ENCODE results near the gene COL4A2.
A peak's percentile ranks its signal among the peaks of the same experiment; 100 is the strongest.

Gene COL4A2

GRCh38 chr13:110272651-110273050, 34.4 kb upstream of the COL4A2 start:
- no peak for DNase-seq

GRCh38 chr13:110273254-110273653, 33.8 kb upstream of the COL4A2 start:
- DNase-seq = no peak

DNA sequence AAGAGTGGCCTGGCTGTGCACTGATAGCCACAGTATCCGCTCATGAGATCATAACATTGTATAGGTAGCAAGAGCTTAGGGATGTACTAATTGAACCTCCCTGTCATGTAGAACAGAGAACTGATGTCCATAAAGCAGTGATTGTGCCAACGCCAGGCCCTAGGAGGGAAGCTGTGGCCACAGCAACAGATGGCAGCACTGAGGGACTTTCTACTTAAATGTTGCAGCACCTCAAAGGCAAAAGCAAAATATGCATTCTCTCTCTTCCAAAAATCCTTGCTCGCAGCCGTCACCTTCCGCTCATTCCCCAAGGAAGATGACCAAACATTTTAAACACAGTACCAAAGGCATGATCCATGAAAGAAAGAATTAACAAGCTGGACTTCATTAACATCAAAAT, 32.4 kb upstream of the COL4A2 start:
- no peak for DNase-seq

DNA sequence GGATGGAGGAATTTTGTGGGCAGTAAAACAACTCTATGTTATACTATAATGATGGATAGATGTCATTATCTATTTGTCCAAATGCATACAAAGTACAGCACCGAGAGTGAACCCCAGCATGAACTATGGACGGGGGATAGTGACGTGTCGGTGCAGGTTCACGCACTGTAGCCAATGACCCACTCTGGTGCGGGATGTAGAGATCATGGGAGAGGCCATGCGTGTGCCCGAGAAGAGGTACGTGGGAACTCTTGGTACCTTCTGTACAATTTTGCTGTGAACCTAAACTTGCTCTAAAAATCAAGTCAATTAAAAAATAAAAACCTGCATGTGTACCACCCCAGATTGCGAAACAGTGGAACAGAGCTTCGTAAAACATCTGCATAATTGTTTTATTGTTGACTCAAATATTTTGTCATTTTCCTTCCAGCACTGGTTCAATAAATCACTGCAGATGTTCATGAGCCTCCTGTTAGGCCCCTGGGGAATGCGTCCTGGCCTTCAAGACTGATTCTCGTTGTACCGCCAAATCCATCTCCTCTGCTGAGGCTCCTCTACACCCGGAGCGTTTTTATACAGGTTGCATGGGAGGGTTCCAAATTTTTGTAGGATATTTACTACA, 31.0 kb upstream of the COL4A2 start:
- DNase-seq = no peak

GRCh38 chr13:110276553-110276950, 30.5 kb upstream of the COL4A2 start:
- DNase-seq = no peak

DNA sequence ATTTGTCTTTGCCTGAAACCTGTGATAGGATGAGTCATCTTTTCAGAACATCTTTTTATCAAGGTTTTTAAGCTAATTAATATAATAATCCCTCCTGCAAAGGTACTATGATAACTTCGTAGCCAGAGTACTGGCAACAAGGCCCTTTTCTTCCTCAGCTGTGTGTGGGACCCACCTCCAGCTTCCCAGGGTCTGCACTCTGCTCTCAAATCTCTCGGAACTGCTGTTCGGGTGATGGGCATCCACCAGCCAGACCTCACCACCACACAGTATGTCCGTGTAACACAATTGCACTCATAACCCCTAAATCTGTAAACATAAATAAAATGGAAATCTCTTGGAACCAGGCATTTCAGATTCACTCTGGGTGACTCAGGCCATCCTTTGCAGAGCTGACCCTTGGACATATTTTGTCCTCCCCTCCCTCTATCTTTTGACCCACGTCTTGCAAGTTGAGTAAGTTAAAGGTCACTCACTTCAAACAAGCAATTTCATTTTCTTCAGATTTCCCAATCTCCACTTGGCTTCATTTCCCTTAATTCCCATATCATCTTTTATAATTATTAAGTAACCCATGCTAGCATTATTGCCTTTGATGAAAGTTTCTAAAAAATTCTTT, 29.6 kb upstream of the COL4A2 start:
- no peak for DNase-seq

DNA sequence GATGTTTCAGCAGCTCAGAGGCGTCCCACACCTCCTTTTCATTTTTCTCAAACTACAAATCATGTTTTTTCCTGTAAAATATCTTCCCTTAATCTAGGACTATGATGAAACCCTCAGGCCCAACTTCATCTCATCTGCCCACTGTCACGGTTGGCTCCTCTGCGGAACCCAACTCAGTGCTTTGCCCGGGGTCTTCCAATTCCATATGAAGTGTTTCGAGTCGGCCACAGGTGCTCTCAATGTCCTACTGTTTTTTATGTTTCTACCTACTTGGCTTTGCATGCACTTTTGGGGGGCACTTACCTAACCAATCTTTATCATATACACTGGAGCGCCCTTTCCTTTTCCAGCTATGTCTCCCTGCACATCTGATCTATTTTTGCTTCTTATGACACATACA, 28.2 kb upstream of the COL4A2 start:
- no peak for DNase-seq

GRCh38 chr13:110279684-110280083, 27.4 kb upstream of the COL4A2 start:
- DNase-seq = no peak

DNA sequence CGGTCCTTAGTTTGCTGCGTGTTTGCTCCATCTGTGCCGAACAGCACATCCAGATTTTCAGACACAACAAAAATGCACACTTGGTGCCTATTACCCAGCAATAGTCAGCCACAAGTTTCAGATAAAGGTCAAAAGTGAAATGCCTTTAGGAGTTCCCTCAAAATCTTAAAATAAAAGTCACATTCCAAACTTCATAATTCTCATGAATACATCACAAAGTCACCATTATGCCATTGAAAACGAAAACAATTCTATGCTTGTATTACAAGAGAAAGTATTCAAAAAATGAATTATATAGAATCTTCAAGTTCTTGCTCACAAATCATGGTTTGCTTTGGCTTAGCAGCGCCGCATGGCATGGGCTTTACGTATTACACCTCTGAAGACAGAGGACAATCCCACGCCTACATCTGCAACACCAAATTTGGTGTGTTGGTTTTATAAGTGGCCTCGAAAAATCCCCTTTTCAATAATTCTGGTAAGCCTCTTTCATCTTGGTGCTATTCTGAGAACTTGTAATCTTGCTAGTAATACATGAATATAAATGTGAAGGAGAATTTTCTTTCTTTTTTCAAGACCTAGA, 26.8 kb upstream of the COL4A2 start:
- DNase-seq = peak; percentile 8

DNA sequence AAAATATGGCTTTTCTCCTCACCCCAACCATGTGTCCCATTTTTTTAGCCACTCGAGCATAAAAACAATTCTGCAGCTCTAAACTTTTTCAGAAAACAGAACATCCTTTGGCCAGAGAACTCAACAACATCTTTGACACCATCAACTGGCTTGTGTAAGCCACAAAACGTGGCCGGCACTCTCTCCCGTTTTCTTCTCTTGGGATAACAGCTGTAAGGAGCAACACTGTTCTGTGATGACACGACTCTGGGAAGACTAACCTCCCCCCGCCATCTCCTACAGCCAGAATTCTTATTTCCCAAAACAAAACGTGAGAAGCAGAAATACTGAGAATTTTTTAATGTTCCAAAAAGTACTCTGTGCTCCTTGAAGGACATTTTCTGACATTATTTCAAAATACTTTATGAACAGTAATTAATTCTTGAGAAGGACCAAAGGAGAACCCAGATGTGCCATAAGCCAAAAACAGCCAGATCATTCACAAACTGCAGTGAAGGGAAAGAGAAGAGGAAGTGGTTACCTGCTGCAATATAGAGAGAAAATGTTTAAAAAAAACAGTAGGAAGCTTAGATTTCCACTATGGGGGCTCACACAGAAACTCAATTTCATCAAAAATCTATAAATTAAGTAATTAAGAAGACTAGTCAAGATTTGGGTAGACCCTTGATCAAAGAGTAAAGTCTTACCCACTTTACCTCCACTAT, 25.9 kb upstream of the COL4A2 start:
- no peak for DNase-seq

- DNase-seq = no peak
Measured at GRCh38 chr13:110281736-110282135, 25.3 kb upstream of the COL4A2 start.

GRCh38 chr13:110282316-110282841, 24.7 kb upstream of the COL4A2 start:
- no peak for DNase-seq

GRCh38 chr13:110283736-110284517, 23.2 kb upstream of the COL4A2 start:
- DNase-seq = no peak

GRCh38 chr13:110284779-110285484, 22.2 kb upstream of the COL4A2 start:
- no peak for DNase-seq

DNA sequence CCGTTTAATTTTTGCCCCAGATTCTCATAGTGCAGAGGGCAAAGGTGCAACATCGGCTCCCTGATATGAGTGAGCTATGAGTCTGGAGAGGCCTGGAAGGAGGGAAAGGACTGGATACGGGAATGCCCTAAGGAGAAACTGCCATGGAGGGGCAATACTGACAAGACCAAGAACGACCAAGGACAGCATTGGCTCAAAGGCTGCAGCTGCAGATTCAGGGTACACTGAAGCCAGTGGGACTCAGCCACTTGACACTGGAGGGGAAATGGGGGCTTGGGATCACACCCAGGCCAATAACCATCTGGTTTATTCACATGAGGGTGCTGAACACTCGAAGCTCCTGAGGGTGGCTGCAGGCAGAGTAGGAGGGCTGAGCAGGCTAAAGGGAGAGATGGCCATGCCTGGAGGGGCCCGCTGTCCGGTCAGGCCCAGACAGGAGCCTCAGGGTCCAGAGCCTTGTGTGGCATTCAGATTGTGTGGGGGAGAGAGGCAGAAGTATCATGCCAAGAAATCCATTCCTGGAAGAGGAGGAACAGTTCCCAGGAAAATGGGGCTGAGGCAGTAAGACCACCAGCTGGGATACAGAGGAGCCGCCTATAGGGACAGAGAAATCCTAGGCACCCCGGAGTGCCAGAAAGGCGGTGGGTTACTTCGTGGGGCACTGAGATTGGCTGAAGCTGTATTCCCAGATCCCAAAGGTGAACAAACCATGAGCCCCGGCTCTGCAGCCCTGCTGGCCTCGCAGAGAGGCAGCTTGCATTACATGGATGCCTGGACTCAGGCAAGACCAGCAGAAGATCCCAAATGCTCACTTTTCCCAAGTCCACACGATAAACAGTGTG, 20.9 kb upstream of the COL4A2 start:
- DNase-seq = no peak

GRCh38 chr13:110286833-110287819, 20.0 kb upstream of the COL4A2 start:
- DNase-seq = no peak

- no peak for DNase-seq
Measured at GRCh38 chr13:110289174-110289573, 17.9 kb upstream of the COL4A2 start.

DNA sequence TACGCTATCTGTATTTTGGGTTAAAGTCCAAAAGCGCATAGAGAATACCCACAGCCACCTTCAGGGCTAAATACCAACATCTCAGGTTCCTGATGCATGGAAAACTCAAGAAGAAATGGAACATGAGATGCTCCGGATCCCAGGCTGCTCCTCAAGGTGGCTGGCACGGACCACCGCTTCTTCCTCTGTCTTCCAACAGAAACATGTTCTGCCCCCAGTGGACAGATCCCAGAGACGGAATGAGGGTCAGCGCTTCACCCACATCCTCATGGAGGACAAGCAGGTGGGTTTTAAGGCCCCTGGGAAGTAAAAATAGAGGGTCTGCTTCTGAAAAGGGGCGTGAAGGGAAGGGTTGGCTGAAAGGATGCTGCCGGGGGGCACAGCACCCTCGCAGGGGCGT, 17.4 kb upstream of the COL4A2 start:
- no peak for DNase-seq

DNA sequence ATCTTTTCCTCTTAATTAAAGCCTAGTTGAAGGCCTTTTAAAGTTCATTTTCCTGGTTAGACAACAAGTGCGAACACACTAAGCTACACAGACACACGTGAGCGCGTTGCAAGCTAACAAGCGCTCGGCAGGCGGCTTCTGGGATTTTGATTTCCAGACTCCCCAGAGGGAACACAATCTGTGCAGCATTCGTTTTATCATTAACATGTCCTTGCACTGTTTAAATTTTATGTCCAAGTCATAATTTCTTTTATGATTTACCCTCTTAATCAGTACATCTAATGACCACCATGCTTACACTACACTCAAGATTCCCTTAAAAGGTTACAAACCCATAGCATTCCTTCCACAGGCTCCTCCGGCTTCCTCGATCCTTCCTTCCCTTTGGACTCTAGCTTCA, 16.9 kb upstream of the COL4A2 start:
- DNase-seq = no peak

DNA sequence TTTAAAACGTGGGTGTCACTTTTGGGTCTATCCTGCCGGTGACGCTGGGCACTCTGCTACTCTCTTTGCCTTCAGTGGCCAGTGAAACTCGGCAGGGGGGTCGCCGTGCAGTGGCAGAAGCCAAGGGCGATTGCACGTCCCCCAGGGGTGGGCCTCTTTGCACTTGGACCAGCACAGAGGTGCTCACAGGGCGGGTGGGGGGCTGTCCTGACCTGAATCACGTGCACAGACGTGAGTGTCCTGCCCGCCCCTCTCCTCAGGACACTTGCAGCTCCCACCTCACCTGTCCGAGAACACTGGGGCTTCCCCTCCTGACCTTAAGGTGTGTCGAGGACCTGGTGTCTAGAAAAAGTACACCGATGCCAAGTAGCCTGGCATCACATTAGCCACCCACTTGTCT, 16.3 kb upstream of the COL4A2 start:
- DNase-seq = no peak
